GM21526 (cell line): ENCODE results near the gene LMAN1.

Source experiments
- ATAC-seq: cut with Tn5 transposase; IDR thresholded peaks from one replicate; pipeline ENCODE4 v1.9.1; 2021; ENCODE audit warnings: moderate library complexity; ENCODE audit not compliant: unreplicated experiment, low FRiP score

LMAN1 gene

GRCh38 chr18:59374128-59374527 is 15.1 kb upstream of the LMAN1 start:
- ATAC-seq: no peak

DNA sequence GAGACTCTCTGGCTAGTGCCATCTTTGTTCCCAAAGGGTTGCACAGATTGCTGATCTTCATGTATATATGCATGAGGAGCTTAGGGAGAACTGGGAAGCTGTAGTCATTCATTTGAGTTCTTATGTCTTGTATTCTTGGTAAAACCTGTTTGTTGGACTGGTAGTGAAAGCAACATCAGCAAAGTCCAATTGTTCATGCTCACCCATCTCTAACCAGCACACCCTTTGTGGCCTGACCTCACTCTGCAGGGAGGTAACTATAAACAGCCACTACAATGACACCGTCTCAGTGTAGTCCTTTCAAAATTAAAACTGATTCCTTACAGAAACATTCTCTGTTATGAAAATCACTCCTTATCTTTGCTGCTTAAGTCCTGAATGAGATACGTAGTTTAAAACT is 13.9 kb upstream of the LMAN1 start:
- ATAC-seq: no peak

DNA sequence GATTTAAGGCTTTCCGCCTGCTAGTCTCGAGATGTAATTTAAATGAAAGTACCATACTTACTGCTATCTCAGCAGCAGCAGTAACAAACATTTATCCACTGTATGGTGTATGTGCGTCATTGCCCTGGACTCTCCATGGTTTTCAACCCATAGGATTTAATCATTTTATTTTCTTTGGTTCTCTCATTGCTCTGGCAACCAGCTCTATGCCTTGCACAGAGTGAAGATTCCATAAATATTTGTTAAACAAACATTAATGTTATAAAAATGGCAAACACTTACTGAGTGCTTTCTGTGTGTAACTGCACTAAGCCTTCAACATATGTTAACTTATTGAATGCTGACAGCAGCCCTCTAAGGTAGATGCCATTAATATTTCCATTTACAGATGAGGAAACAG is 1.3 kb upstream of the LMAN1 start:
- ATAC-seq: no peak

- peak; percentile 19 for ATAC-seq
Measured at GRCh38 chr18:59359576-59359952, 499 bp upstream of the LMAN1 start.

DNA sequence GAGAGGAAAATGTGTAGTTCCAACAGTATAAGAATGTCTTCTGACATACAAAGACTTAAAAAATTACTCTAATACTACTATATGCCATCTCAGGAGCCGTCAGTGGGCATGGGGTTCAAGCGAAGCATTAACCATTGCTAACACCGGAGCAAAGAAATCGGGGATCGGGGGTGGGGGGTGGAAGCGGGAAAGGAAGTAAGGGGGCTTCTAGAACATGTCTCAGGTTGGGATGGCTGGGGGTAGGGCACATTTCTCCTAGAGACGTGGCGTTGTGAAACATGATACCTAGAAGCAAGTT is 702 bp downstream of the LMAN1 start:
- no peak for ATAC-seq

- no peak for ATAC-seq
Measured at GRCh38 chr18:59357928-59358327, 1.1 kb downstream of the LMAN1 start.

- ATAC-seq: no peak
Measured at GRCh38 chr18:59354731-59355130, 4.3 kb downstream of the LMAN1 start.

- ATAC-seq: no peak
Measured at GRCh38 chr18:59353079-59353680, 5.9 kb downstream of the LMAN1 start.

- ATAC-seq: no peak
Measured at GRCh38 chr18:59352250-59352855, 6.7 kb downstream of the LMAN1 start.

- no peak for ATAC-seq
Measured at GRCh38 chr18:59345556-59345955, 13.5 kb downstream of the LMAN1 start.

- ATAC-seq: no peak
Measured at GRCh38 chr18:59344996-59345395, 14.1 kb downstream of the LMAN1 start.

DNA sequence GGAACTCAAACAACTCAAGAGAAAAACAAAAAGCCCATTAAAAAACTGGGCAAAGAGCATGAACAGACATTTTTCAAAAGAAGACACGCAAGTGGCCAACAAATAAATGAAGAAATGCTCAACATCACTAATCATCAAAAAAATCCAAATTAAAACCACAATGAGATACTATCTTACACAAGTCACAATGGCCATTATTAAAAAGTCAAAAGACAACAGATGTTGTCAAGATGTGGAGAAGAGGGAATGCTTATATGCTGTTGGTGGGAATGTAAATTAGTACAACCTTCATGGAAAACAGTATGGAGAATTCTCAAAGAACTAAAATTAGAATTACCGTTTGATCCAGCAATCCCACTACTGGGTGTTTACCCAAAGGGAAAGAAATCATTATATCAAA is 15.1 kb downstream of the LMAN1 start:
- no peak for ATAC-seq

GRCh38 chr18:59340817-59341216 is 18.2 kb downstream of the LMAN1 start:
- ATAC-seq: peak; percentile 46

DNA sequence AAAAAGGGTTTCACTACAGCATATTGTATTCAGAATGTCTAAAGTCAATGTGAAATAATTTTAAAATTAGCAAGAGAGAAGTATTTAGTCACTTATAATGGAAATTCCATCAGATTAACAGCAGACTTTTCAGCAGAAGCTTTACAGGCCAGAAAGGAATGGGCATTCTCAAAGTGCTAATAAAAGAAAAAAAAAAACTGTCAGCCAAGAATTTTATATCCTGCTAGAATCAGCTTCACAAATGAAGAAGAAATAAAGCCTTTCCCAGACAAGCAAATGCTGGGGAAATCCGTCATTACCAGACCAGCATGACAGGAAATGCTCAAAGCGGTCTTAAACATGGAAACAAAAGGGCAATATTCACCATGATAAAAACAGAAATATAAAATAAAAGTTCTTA is 18.8 kb downstream of the LMAN1 start:
- no peak for ATAC-seq

GRCh38 chr18:59332986-59333385 is 26.1 kb downstream of the LMAN1 start:
- no peak for ATAC-seq

DNA sequence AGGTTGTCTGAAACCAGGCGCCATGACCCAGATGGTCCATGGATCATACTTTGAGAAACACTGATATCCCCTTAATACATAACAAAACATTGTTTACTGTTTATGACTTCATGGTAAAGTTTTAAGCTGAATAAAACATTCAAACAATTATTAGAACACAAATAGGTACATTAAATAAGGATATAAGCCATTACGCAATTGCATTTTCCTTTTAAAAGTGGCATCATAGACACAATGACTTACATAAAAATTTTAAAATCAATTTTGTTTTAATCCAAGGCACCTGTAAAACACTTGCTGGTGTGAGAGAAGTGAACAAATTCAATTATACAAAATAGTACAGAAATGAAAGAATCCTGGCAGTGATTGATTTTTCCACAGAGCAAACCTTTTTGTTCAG is 30.4 kb downstream of the LMAN1 start:
- no peak for ATAC-seq

GRCh38 chr18:59325965-59326364 is 33.1 kb downstream of the LMAN1 start:
- no peak for ATAC-seq

GRCh38 chr18:59324623-59324971 is 34.5 kb downstream of the LMAN1 start:
- no peak for ATAC-seq

DNA sequence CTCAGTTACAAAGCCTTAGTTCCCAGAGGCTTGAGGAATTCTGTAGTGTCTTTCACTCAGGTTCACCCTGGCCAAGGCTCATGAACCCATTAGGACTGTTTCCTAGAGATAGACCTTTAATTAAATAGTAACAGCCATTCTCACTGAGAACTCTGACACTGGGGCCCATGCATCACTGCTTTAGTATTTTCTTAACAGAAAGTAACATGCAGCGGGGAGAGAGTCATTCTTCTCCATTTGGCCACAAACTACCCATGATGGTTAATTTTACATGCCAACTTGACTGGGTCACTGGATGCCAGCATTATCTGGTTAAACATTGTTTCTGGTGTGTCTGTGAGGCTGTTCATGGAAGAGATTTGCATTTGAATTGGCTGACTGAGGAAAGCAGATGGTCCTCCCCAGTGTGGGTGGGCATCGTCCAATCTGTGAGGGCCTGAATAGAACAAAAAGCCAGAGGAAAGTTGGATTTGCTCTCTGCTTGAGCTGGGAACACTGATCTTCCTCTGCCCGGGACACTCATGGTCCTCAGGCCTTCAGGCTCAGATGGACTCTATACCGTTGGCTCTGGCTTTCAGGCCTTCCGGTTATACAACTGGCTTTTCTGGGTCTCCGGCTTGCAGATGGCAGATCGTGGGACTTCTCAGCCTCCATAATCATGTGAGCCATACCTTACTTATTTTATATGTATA is 35.0 kb downstream of the LMAN1 start:
- ATAC-seq: no peak

DNA sequence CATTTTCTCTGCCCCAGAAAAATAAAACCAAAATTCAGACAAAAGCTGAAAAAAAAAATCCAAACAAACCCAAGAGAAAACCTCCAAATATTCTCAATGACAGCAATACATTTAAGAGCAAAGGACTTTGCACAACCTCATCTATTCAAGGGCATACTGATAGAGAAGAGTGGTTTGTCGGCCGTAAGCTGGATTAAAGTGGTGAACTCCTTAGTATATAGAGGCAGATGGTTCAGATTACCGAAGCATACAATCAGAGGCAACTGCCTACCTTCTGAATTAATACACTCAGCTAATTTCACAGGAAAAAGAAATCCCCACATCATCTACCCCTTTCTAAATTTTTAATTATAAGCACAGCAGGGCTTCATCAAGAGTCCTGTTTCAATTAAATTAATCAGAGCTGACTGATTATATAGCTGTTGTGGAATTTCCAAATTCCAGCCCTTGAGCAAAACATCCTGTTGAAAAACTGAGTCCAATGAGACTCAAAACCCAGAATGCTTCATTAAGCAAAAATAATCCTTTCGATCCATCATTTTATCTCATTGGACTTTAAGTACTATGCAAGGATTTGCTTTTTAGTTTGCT is 40.5 kb downstream of the LMAN1 start, which contains the start of gene CPLX4:
Gene CPLX4, minus strand, starts transcription at position 190 of the 591 bp plus-strand sequence. Its CDS starts 187 bp downstream, at position 3.
- ATAC-seq: no peak

DNA sequence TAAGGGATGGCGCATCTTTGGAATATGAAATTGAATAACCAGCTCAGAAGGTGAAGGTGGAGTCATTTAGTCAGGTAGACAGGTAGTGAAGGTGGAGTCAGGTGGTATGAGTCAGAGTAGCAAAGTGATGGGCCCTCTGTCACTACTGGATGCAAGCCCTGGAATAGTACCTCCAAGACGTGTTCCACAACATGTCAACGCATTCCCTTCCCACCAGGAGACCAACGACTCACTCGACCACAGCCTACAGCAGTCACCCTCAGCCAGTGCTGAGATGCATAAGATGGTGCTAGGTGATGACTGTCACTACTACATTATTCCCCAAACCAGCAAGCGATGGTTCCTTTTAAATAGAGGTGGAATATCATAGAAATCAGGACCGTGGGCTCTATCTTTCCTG is 47.4 kb downstream of the LMAN1 start:
- ATAC-seq: no peak

GRCh38 chr18:59308938-59309260 is 50.2 kb downstream of the LMAN1 start:
- ATAC-seq: no peak
